Transverse colon (tissue), 4 donors: Measurements from ENCODE around the gene MYO15B. TPM values are rescaled to one million over a fixed set of nuclear protein-coding genes. Genes with fewer than 3 reads are reported as not detected.

Source experiments
- DNase-seq: peaks from one replicate; pipeline ENCODE4 v3.0.0-alpha.2; 2019
- H3K27ac ChIP-seq, 4 donors: fragments of 200-600 bp; sonication (generic); 2 replicates each; pipeline ENCODE4 v1.5.1; 2016 to 2018; ENCODE audit warnings: inconsistent platforms in 4 of 4
- H3K27me3 ChIP-seq: fragments of 200-600 bp; sonication (generic); 2 replicates; pipeline ENCODE4 v1.5.1; 2017; ENCODE audit warnings: inconsistent platforms
- H3K36me3 ChIP-seq, 4 donors: fragments of 200-600 bp; sonication (generic); 2 replicates each; pipeline ENCODE4 v1.5.1; 2017 to 2019; ENCODE audit warnings: inconsistent platforms in 4 of 4
- H3K4me1 ChIP-seq, 4 donors: fragments of 200-600 bp; sonication (generic); 2 replicates each; pipeline ENCODE4 v1.5.1; 2017 to 2020; ENCODE audit warnings: inconsistent platforms in 4 of 4
- H3K4me3 ChIP-seq, 4 donors: fragments of 200-600 bp; sonication (generic); 1 replicate in 1 of 4; 2 replicates in 3 of 4; pipeline versions ENCODE4 v1.5.1 to v1.6.1; 2017 to 2019; ENCODE audit warnings: inconsistent platforms in 4 of 4
- H3K9me3 ChIP-seq, 2 donors: fragments of 200-600 bp; sonication (generic); 2 replicates each; pipeline ENCODE4 v1.5.1; 2017 to 2019; ENCODE audit warnings: inconsistent platforms in 2 of 2
- EP300 ChIP-seq: sonication (generic); formaldehyde crosslinking; IDR thresholded peaks from one replicate; pipeline ENCODE4 v1.6.1; 2017; ENCODE audit warnings: antibody characterized with exemption, low read depth
- POLR2A ChIP-seq: fragments of 450-650 bp; IDR thresholded peaks from one replicate; pipeline ENCODE4 v1.6.1; 2016; ENCODE audit warnings: antibody characterized with exemption, mild to moderate bottlenecking, moderate library complexity
- POLR2AphosphoS5 ChIP-seq, 3 donors: sonication (generic); formaldehyde crosslinking; IDR thresholded peaks; one replicate each; pipeline ENCODE4 v1.6.1; 2016; ENCODE audit warnings: antibody characterized with exemption in 3 of 3
- WGBS, 2 donors: methylation state at CpG; one replicate each; pipeline ENCODE4 v1.1.5; 2018; ENCODE audit warnings: low coverage in 1 of 2; 5-methylcytosine and 5-hydroxymethylcytosine counted together
- in situ Hi-C, 4 donors: fragments of 200-750 bp; cut with MboI; loops; one replicate each; pipeline versions ENCODE4 v1.15.0 to v1.15.1; 2017; ENCODE audit warnings: low sequenced_read_pairs in 3 of 4, low pct_ligation_motif_present in 1 of 4, low pct_unique_long_range_greater_than_20kb in 1 of 4
- intact Hi-C: fragments of 100-400 bp; cut with DNase I; formaldehyde crosslinking; loops from one replicate; pipeline ENCODE4 v1.15.1; 2023; ENCODE audit warnings: low total_unique reads
- total RNA-seq, 4 donors: library from RNA; depleted of rRNA; stranded (reverse); fragments of >200 nt; gene quantifications; one replicate each; pipeline ENCODE4 v1.1.0, GENCODE V29; 2016
- TF ChIP-seq, protein P1 (sequence below), 5 experiments: fragments of 200-600 bp in 3 of 5; fragments of 450-650 bp in 2 of 5; sonication (generic) in 3 of 5; IDR thresholded peaks; 1 replicate in 2 of 5; 2 replicates in 3 of 5; pipeline ENCODE4 v1.5.1; 2016 to 2017; ENCODE audit warnings: antibody characterized with exemption in 5 of 5, inconsistent platforms in 3 of 5, mild to moderate bottlenecking in 2 of 5, moderate library complexity in 1 of 5

The MYO15B gene
- total RNA-seq, 4 donors from 2014 or later = 59.3 to 1,778 (median 829) TPM

DNA sequence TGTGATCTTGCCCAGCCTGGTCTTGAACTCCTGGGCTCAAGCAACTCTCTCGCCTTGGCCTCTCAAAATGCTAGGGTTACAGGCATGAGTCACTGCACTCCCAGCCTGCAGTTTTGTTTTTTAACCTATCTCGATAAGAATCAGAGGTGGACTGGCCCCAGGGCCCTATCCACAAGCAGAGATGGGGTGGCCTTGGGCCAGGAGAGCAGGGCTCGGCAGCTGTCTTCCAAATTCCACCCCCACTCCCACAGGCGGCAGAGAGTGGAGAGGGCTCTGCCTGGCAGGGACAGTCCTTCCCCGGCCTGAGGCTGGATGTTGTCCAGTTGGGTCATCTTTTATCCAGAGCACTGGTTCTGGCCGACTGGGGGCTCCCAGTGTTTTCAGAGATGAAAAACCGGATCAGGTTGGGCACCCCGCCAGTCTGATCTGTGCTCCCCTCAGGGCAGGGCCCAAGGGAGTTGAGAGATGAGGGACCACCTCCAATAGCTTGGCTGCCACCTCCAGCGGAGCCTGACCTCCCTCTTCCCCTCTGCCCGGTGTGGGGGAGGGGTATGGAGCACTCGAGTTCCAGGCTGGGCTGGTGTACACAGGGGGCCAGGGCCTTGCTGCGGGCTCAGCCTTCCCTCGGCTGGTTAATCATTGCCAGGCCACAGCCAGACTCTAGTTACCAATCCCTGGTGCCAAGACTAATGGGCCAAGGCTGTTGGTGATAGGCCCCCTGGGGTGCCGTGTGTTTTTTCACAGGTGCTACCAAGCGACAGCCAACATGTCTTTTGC is 30.3 kb upstream of the MYO15B start:
- peak overlapping the region; percentile 74 to 80 (median 77) for H3K27ac ChIP-seq
- H3K4me1 ChIP-seq = peaks cover 0 to 41% (median 38%) of the 10 kb centered on the region in 4 donors
- in situ Hi-C loops (no loop called here), intact Hi-C loops (no loop called here)
- H3K36me3 ChIP-seq = no peaks in the 10 kb centered on the region
- H3K4me3 ChIP-seq = no peak overlapping the region
- peak; percentile 81 for DNase-seq
- WGBS, 2 donors = 41% methylated on average over 15 of the region's 15 CpGs; no CpG with 5 or more reads in 1 of the 2 donors
- TF ChIP-seq POLR2A = no peak
- TF ChIP-seq POLR2AphosphoS5 (IDR thresholded peaks at IDR 0.05) = no peak
- no peak for TF ChIP-seq EP300
- TF ChIP-seq, protein P1, sequence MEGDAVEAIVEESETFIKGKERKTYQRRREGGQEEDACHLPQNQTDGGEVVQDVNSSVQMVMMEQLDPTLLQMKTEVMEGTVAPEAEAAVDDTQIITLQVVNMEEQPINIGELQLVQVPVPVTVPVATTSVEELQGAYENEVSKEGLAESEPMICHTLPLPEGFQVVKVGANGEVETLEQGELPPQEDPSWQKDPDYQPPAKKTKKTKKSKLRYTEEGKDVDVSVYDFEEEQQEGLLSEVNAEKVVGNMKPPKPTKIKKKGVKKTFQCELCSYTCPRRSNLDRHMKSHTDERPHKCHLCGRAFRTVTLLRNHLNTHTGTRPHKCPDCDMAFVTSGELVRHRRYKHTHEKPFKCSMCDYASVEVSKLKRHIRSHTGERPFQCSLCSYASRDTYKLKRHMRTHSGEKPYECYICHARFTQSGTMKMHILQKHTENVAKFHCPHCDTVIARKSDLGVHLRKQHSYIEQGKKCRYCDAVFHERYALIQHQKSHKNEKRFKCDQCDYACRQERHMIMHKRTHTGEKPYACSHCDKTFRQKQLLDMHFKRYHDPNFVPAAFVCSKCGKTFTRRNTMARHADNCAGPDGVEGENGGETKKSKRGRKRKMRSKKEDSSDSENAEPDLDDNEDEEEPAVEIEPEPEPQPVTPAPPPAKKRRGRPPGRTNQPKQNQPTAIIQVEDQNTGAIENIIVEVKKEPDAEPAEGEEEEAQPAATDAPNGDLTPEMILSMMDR (IDR thresholded peaks at IDR 0.05) = no peak
- H3K9me3 ChIP-seq = no peaks in the 10 kb centered on the region
- no peaks in the 10 kb centered on the region for H3K27me3 ChIP-seq

DNA sequence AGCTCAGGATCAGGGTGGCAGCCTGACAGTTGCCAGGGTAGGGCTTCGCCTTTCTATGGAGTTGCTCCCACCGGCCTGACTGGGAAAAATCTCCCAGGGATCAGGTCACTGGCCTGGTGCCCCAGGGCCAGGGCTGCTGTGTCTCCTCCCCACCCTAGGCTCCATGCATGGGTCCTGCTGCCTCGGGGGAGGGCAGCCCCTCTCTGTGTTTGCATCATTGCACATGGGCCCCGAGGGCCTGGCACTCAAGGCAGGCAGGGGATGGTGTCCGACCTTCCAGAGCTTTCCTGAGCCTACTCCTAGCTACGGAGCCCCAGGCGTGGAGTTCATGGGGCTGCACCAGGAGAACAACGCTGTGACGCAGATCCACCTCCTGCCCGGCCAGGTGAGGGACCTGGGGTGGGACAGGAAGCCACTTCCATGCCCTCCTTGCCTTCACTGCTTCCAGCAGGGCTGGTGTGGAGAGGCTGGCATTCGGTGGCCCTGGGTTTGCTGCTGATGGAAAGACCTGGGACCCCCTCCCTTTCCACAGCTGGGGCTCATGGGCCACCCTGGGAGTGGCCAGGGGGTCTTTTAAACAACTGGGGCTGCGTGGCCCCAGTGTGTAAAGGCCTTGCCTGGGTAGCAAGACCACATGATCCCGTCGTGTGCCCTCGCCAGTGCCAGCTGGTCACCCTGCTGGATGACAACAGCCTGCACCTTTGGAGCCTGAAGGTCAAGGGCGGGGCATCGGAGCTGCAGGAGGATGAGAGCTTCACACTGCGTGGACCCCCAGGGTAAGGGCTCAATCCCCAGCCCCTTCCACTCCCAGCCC is 29.5 kb upstream of the MYO15B start:
- Histone ChIP-seq H3K36me3 (peaks cover 0 to 1% (median 0%) of the 10 kb centered on the region in 4 donors), H3K4me1 (peaks cover 0 to 36% (median 34%) of the 10 kb centered on the region in 4 donors), H3K4me3 (no peak overlapping the region), H3K9me3 (no peaks in the 10 kb centered on the region), H3K27ac (peak overlapping the region; percentile 74 to 80 (median 77)), H3K27me3 (no peaks in the 10 kb centered on the region)
- no peak for TF ChIP-seq POLR2A
- TF ChIP-seq, protein P1 (IDR thresholded peaks at IDR 0.05) = no peak
- no peak for TF ChIP-seq POLR2AphosphoS5 (IDR thresholded peaks at IDR 0.05)
- TF ChIP-seq EP300 = no peak
- DNase-seq = no peak
- in situ Hi-C loops = no loop called here
- WGBS, 2 donors = 60 to 69% methylated on average over 2 to 15 of the region's 18 CpGs
- intact Hi-C loops = no loop called here

DNA sequence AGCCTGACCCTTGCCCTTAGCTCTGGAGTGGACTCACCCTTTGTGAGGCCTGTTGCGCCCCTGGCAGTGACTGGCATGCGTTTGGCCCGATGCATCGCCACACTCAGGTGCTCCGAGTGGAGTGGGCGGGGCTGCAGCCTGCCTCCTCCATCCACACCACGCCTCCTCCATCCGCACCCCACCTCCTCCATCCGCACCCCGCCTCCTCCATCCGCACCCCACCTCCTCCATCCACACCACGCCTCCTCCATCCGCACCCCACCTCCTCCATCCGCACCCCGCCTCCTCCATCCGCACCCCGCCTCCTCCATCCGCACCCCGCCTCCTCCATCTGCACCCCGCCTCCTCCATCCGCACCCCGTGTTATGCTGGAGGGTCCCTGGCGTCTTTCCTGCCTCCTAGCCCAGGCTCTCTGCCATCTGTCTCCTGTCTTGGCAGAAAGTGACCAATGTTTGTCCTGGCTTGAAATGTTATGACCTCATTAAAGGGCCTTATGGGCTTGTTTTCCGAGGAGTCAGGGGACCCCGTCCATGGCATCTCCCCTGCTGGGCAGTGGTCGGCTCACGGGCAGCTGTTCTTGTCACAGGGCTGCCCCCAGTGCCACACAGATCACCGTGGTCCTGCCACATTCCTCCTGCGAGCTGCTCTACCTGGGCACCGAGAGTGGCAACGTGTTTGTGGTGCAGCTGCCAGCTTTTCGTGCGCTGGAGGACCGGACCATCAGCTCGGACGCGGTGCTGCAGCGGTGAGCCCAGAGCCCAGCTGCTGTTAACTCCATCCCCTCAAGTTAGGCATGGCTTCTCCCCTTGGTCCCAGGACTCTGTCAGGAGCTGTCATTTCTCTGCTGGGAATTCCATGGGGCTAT is 28.7 kb upstream of the MYO15B start:
- intact Hi-C loops = no loop called here
- Histone ChIP-seq H3K4me1 (peaks cover 0 to 34% (median 32%) of the 10 kb centered on the region in 4 donors), H3K36me3 (peaks cover 0 to 10% (median 0%) of the 10 kb centered on the region in 4 donors), H3K9me3 (no peaks in the 10 kb centered on the region), H3K27me3 (no peaks in the 10 kb centered on the region), H3K4me3 (no peak overlapping the region), H3K27ac (peak overlapping the region in 2 of 4 donors; percentile 77 to 80)
- no peak for DNase-seq
- TF ChIP-seq EP300 (no peak), POLR2A (no peak), POLR2AphosphoS5 (IDR thresholded peaks at IDR 0.05) (peak in 1 of 3 donors; percentile 7)
- in situ Hi-C loops = no loop called here
- WGBS, 2 donors = 86% methylated on average over 35 of the region's 38 CpGs; no CpG with 5 or more reads in 1 of the 2 donors

DNA sequence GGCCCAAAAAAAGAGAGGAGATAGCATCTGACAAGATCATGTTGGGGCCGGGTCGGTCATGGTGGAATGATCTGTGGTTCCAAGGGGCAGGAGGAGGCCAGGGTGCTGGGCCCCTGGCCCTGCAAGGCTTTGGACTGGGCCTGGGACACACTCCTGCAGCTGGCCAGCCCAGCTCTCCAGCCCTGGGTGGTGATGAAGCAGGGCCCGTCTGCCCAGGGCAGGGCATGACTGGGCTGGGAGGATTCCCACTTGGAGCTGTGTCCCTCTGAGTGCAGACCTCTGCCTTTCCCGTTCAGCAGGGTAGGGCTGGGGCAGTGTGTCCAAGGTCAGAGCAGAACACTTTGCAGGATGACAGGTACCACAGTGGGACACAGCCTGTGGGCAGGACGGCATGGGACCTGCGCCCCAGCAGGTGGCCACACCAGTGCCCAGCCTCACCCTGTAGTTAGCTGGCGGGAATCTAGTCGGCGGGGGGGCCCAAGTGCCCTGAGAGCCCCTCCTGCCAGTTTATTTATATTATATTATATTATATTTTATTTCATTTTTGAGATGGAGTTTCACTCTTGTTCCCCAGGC is 27.6 kb upstream of the MYO15B start:
- intact Hi-C loops = no loop called here

More for the DNA sequence above, 27.6 kb upstream of the MYO15B start:
- in situ Hi-C loops = no loop called here
- DNase-seq = no peak
- H3K9me3 ChIP-seq = no peaks in the 10 kb centered on the region
- no peak for TF ChIP-seq POLR2A
- TF ChIP-seq POLR2AphosphoS5 (IDR thresholded peaks at IDR 0.05) = no peak
- TF ChIP-seq EP300 = no peak
- TF ChIP-seq, protein P1 (IDR thresholded peaks at IDR 0.05) = no peak
- H3K27ac ChIP-seq = no peak overlapping the region
- peaks cover 0 to 33% (median 31%) of the 10 kb centered on the region in 4 donors for H3K4me1 ChIP-seq
- 83 to 84% methylated on average over 3 to 9 of the region's 9 CpGs for WGBS, 2 donors
- no peaks in the 10 kb centered on the region for H3K27me3 ChIP-seq
- H3K36me3 ChIP-seq = peaks cover 0 to 18% (median 0%) of the 10 kb centered on the region in 4 donors
- no peak overlapping the region for H3K4me3 ChIP-seq
